GM21717 (cell line): ENCODE data around the gene SLC25A44.
"Not testable (repeated sequence)": the region's sequence is repeated elsewhere in the genome, so short reads cannot be mapped to it uniquely, and the experiment has no call there.

Experiments used
- ATAC-seq: cut with Tn5 transposase; IDR thresholded peaks from one replicate; pipeline ENCODE4 v1.9.1; 2021; ENCODE audit warnings: mild to moderate bottlenecking, moderate library complexity; ENCODE audit not compliant: unreplicated experiment

The SLC25A44 gene

DNA sequence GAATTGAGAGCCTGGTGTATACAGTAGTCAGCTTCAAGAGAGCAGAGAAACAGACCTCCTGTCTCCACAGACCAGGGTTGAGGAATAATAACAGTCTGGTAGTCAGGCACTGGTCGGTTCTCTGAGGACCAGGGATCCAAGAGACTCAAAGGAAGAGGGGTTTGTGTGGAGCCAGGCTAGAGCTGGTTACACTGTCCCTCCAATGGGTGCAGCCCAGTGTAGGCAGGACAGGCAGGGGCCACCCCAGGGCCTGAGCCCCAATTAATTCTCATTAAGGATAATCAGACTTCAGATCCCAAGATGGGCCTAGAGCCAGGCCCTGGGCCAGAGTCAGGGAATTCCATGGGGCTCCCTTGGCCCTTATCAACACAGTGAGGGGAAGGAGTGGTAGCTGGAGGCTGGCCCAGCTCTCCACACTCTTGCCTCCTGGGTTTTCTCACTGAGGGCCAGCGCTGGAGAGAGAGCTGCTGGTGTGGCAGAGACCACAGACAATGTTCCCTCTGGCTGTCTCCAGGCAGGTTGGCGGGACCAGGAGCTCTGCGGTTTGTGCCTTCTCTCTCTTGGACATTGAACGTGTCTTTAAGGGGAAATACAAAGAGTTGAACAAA lies 31.4 kb upstream of the SLC25A44 start:
- no peak for ATAC-seq

DNA sequence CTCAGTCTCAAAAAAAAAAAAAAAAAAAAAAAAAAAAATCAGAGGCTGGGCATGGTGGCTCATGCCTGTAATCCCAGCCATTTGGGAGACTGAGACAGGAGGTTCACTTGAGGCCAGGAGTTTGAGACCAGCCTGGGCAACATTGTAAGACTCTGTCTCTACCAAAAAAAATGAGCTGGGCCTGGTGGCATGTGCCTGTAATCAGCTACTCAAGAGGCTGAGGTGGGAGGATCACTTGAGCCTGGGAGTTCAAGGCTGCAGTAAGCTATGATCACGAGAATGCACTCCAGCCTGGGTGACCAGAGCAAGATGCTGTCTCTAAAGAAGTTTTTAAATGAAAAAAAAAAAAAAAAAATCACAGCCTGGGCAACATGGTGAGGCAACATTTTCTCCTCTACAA lies 30.2 kb upstream of the SLC25A44 start:
- ATAC-seq: no peak

DNA sequence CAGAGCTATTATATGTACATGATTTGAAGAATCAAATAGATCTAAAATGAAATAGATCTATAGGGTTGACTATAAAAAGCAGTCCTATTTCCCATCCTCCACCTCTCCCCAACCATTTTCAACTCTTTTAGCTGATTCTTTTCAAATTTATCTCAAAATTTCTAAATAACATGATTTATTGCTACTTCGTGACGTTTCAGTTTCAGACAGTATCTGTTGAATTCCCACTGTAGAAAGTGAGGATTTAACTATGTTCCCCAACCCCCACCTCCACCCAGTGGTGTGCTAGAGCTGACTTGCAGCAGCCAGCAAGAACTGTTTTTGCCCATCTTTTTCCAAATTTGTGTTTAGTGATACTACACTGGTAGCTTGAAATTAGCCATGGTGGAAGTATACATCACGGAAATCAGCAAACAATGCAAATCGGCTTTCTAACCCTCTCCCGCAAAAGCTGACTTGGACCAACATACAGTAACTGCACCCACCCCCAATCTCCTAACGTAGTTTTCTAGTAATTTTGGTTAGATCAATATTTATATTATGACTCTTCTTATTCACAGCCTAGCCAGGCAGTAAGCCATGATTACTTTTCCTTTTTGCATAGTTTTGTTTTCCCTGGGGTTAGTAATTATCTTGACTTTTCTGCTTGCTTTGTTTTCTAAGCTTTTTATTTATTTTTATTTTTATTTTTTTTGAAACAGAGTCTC lies 29.6 kb upstream of the SLC25A44 start:
- ATAC-seq: no peak

- ATAC-seq: no peak
Observed at GRCh38 chr1:156165083-156165482, 28.8 kb upstream of the SLC25A44 start.

- ATAC-seq: no peak
Observed at GRCh38 chr1:156167536-156167935, 26.4 kb upstream of the SLC25A44 start.

DNA sequence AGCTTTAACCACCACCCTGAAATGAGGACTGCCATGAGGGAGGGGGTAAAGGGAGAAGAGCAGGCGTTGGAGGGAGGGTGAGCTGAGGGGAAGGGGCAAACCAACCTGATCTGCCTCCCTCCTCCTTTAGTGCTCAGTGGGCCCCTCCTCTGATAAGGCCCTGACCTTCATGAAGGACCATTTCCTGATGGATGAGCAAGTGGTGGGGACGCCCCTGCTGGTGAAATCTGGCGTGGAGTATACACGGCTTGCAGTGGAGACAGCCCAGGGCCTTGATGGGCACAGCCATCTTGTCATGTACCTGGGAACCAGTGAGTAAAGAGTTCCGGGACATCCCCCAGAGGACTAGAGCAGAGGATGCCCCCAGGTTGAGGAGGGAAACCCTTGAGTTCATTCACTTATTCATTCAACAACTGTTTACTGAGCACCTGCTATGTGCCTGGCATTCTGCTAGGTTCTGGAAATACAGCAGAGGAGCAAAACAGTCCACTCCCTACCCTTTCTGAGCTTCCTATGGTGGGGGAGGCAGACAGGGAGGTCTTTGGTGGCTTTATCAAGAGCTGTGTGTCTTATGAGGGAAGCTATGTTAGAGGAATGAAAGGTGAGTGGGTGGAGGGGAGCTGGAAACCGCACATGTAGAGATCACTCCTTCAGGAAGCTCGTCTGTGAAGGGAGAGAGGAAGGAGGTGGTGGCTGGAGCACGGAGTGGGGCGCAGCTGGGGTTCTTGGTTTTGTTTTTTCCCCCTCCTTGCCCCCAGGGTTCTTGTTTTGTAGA lies 21.0 kb upstream of the SLC25A44 start:
- no peak for ATAC-seq

GRCh38 chr1:156176610-156177210 lies 17.2 kb upstream of the SLC25A44 start:
- no peak for ATAC-seq

GRCh38 chr1:156177919-156178654 lies 15.8 kb upstream of the SLC25A44 start:
- ATAC-seq: no peak

GRCh38 chr1:156180471-156180870 lies 13.4 kb upstream of the SLC25A44 start:
- no peak for ATAC-seq

DNA sequence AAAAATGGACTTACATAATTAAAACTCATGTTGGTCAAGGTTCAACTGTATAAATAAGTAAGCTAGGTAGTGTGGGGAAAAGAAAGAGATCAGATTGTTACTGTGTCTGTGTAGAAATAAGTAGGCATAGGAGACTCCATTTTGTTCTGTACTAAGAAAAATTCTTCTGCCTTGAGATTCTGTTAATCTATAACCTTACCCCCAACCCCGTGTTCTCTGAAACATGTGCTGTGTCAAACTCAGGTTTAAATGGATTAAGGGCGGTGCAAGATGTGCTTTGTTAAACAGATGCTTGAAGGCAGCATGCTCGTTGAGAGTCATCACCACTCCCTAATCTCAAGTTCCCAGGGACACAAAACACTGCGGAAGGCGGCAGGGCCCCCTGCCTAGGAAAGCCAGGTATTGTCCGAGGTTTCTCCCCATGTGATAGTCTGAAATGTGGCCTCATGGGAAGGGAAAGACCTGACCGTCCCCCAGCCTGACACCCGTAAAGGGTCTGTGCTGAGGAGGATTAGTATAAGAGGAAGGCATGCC lies 12.4 kb upstream of the SLC25A44 start:
- not testable (repeated sequence) for ATAC-seq

DNA sequence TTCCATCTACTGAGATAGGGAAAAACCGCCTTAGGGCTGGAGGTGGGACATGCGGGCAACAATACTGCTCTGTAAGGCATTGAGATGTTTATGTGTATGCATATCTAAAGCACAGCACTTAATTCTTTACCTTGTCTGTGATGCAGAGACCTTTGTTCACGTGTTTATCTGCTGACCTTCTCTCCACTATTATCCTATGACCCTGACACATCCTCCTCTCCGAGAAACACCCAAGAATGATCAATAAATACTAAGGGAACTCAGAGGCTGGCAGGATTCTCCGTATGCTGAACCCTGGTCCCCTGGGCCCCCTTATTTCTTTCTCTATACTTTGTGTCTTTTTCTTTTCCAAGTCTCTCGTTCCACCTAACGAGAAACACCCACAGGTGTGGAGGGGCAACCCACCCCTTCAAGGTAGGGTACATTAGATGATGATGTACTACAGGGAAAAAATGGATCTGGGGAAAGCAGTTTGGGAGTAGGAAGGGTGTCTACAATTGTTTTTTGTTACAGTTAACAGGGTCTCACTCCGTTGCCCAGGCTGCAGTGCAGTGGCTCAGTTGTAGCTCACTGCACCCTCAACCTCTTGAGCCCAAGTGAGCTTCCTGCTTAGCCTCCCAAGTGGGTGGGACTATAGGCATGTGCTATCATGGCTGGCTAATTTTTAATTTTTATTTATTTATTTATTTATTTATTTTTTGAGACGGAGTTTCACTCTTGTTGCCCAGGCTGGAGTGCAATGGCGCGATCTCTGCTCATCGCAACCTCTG lies 11.7 kb upstream of the SLC25A44 start:
- ATAC-seq: not testable (repeated sequence)

DNA sequence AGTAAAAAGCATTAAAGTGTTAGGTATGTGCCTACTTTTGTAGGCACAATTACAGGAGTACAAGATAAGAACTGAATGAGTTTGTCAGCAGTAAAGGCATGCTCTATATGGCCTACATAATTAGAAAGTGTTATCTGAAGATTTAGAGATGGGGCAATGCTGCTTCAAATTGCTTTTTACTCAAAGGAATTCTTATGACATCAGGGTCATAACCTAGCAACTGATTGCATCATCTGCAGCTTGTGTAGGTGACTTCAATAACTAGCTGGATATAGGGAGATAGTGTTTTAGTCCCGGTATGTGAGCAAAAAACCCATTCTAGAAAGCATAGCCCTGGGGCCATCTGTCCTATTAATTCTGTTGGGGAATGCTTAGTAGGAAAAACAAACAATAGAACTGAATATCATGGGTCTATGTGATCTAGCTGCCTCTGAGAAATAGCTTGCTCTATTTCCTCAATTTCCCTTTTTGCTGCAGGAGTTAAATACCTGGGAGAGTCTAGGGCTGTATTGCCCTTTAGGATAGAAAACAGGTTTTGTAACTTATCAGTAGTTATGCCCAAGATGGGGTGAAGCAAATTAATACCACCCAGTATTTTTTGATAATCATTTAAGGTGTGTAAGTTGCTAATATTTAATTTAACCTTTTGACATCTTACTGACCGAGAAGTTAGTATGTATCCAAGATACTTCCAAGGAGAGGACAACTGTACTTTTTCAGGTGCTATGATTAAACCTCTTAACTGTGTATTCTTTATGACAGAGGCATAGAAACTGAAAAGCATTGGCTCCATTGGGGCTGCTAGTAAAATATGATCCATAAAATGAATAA lies 7.3 kb upstream of the SLC25A44 start:
- not testable (repeated sequence) for ATAC-seq

DNA sequence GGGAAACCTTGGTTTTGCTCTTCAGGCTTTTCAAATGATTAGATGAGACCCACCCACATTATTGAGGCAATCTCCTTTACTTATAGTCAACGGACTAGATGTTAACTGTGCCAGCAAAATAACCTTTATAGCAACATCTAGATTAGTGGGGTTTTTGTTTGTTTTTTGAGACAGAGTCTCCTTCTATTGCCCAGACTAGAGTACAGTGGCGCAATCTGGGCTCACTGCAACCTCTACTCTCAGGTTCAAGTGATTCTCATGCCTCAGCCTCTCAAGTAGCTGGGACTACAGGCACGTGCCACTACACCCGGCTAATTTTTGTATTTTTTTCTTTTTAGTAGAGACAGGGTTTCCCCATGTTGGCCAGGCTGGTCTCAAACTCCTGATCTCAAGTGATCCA lies 3.6 kb upstream of the SLC25A44 start:
- ATAC-seq: not testable (repeated sequence)

GRCh38 chr1:156191292-156191964 lies 2.5 kb upstream of the SLC25A44 start:
- ATAC-seq: no peak

DNA sequence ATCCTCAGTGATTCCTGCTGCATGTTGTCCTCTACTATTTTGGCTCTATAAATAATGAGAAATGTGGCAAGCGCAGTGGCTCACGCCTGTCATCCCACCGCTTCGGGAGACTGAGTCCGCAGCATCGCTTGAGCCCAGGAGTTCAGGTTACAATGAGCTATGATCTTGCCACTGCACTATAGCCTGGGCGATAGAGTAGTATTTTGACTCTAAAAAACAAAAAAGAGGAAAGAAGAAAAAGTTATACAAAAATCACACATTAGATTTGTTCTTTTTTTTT lies 756 bp upstream of the SLC25A44 start:
- no peak for ATAC-seq

DNA sequence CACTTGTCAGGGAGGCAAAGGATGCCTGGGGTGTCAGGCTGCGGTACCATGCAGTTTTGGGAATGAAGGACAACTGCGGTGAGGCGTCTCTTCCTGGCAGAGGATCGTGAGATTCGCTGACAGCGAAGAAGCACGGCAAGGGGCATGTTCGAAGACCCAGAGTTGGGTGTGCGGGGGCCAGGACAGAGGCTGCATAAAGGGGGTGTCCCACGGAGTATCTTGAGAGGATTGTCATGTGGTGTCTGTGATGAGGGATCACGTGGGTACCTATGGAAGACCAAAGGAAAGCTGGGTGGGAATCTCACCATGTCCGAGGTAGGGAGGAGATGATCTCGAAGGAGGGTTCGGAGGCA lies 372 bp downstream of the SLC25A44 start:
- no peak for ATAC-seq

GRCh38 chr1:156195853-156196252 lies 1.9 kb downstream of the SLC25A44 start:
- no peak for ATAC-seq

- no peak for ATAC-seq
Observed at GRCh38 chr1:156196445-156196844, 2.5 kb downstream of the SLC25A44 start.

DNA sequence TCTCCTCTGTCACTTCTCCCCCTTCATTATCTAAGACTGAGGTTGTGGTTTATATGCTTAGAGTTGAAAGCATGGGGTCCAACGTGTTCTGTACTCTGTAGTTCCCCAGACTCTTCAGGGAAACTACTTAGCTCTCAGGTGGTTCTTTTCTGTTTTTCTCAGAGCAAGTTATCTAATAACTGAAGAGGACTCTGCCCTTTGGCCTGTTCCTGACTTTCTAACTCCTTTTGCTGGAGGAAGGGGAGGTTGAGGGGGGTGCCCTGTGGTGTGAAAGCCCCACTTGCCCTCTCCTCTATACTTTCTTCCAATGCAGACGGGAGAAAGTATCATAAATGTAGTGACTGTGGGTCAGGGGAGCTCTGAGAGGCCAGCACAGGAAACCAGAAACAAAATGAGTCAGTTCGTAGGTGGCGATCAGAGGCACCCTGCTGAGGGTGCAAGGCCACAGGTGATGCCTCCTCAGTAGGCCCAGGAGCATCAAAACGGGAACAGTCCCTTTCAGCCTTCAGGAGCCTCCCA lies 5.0 kb downstream of the SLC25A44 start:
- ATAC-seq: no peak
